ENCODE results near the gene BNIPL. TPM values are rescaled to one million over a fixed set of nuclear protein-coding genes. Genes with fewer than 3 reads are reported as not detected.

The BNIPL gene
- total and polyA plus RNA-seq, 9 donors, result 0.13 to 10.6 (median 0.32) TPM

DNA sequence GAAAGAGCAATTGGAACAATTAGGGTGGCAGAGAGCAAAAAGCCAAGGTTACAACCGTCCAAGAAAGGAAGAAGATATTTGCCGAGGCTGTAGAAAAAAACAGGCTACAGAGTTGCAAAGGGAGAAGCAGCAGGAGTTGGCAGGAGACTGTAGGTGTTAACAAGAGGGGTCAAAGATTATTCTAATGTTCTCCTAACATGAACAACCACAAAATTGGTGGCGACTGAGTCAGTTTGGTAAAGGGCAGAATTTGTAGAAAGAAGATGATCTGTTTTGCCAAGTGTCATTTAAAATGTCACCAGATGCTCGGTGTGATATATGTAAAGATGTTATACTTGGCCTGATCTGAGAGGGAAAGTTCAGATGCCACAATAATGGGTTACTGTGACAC is 28.5 kb upstream of the BNIPL start:
- Histone ChIP-seq H3K9me3 (no peaks in the 10 kb centered on the region), H3K36me3 (no peaks in the 10 kb centered on the region), H3K27ac (peak overlapping the region; percentile 14 to 86), H3K4me3 (peak overlapping the region; percentile 74), H3K4me1 (ENCODE audit: insufficient read depth) (peaks cover 6% of the 10 kb centered on the region), H3K27me3 (no peaks in the 10 kb centered on the region)
- no peak for TF ChIP-seq CTCF (IDR thresholded peaks at IDR 0.05)
- no peak for TF ChIP-seq POLR2A (IDR thresholded peaks at IDR 0.05)
- TF ChIP-seq EP300 (IDR thresholded peaks at IDR 0.05), result no peak
- 3 to 8% (median 6%) methylated on average over 4 of the region's 4 CpGs for WGBS, 3 donors
- no peak for DNase-seq
- intact Hi-C loops (cut with DNase I), result no loop called here

GRCh38 chr1:151008244-151009205 is 27.9 kb upstream of the BNIPL start, which contains the start of gene PRUNE1:
PRUNE1 (plus strand) TSS chr1:151008449; CDS start chr1:151008633, 184 bp downstream.
- Histone ChIP-seq H3K27me3 (no peaks in the 10 kb centered on the region), H3K4me1 (ENCODE audit: insufficient read depth) (peaks cover 5% of the 10 kb centered on the region), H3K27ac (peak within 1 kb of the TSS; percentile 72 to 86), H3K9me3 (no peaks in the 10 kb centered on the region), H3K36me3 (no peaks in the 10 kb centered on the region), H3K4me3 (peak within 1 kb of the TSS; percentile 74)
- 1% methylated on average over 58 to 69 of the region's 69 CpGs for WGBS, 3 donors
- intact Hi-C loops (cut with DNase I), result no loop called here
- DNase-seq, result peak; percentile 96 to 99 (median 98)
- TF ChIP-seq POLR2A (IDR thresholded peaks at IDR 0.05), result peak; percentile 74
- TF ChIP-seq CTCF (IDR thresholded peaks at IDR 0.05), result peak in 2 of 3 donors; percentile 6 to 22
- TF ChIP-seq EP300 (IDR thresholded peaks at IDR 0.05), result no peak

GRCh38 chr1:151009206-151009587 is 27.2 kb upstream of the BNIPL start:
- Histone ChIP-seq H3K4me3 (peak overlapping the region; percentile 74), H3K27me3 (no peaks in the 10 kb centered on the region), H3K4me1 (ENCODE audit: insufficient read depth) (peaks cover 5% of the 10 kb centered on the region), H3K9me3 (no peaks in the 10 kb centered on the region), H3K27ac (peak overlapping the region in 1 of 2 donors; percentile 86), H3K36me3 (no peaks in the 10 kb centered on the region)
- TF ChIP-seq CTCF (IDR thresholded peaks at IDR 0.05) (no peak), POLR2A (IDR thresholded peaks at IDR 0.05) (no peak), EP300 (IDR thresholded peaks at IDR 0.05) (no peak)
- intact Hi-C loops (cut with DNase I), result no loop called here
- WGBS, 3 donors, result 29 to 31% (median 29%) methylated on average over 3 of the region's 3 CpGs
- DNase-seq, result no peak

DNA sequence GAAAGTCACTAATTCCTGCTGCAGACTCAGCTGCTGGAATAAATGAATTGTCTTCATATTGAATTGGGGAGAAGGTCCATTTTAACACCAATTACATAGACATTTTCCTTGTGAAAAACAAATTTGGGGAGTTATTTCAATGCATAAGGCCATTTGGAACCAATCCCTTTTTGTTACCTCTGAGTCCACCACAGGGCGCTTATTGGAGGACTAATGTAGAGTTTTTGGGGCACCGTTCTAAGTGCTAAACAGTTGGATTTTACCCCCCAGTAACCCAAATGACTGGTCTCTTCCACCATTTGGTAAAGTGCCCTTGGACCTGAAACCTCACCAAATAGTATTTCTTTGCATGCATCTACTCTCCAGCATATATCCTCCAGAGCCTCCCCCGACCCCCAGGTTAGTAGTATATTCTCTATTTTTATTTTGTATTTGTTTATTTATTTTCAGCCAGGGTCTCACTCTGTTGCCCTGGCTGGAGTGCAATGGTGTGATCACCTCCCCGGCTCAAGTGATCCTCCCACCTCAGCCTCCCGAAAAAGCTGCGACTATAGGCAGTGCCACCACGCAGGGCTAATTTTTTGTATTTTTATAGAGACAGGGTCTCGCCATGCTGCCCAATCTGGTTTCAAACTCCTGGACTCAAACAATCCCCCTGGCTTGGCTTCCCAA is 26.6 kb upstream of the BNIPL start:
- no peak overlapping the region for H3K4me3 ChIP-seq
- DNase-seq, result no peak
- no peak overlapping the region for H3K27ac ChIP-seq
- H3K36me3 ChIP-seq, result no peaks in the 10 kb centered on the region
- H3K27me3 ChIP-seq, result no peaks in the 10 kb centered on the region
- 94 to 95% (median 95%) methylated on average over 8 of the region's 8 CpGs for WGBS, 3 donors
- no peaks in the 10 kb centered on the region for H3K9me3 ChIP-seq
- H3K4me1 ChIP-seq (ENCODE audit: insufficient read depth), result peaks cover 1% of the 10 kb centered on the region
- intact Hi-C loops (cut with DNase I), result no loop called here
- TF ChIP-seq POLR2A (IDR thresholded peaks at IDR 0.05), result no peak
- TF ChIP-seq CTCF (IDR thresholded peaks at IDR 0.05), result no peak
- no peak for TF ChIP-seq EP300 (IDR thresholded peaks at IDR 0.05)

All from ovary (tissue), 9 donors.